ENCODE data around the gene EGLN3.

EGLN3 gene

GRCh38 chr14:33997611-33998010 is 46.7 kb upstream of the EGLN3 start:
- ChIA-PET CTCF (interaction anchor here (0.7 kb wide), 1 partner anchor 40 kb away, joined by 3 read pairs; no protein-coding TSS in a partner anchor), POLR2A (no interaction called here)
- H3K4me3 ChIP-seq (ENCODE audit: low read depth, low read length): no peak overlapping the region
- H3K4me1 ChIP-seq (ENCODE audit: control insufficient read depth, insufficient read depth, low read length): no peaks in the 10 kb centered on the region
- H3K9me3 ChIP-seq (ENCODE audit: control insufficient read depth, insufficient read depth, low read depth, low read length): no peaks in the 10 kb centered on the region
- no peak overlapping the region for H3K27ac ChIP-seq (ENCODE audit: extremely low read depth, low read depth, low read length)
- H3K36me3 ChIP-seq (ENCODE audit: control insufficient read depth in 2 of 2, insufficient read depth in 1 of 2, low read length in 2 of 2): no peaks in the 10 kb centered on the region
- TF ChIP-seq ZNF621 (tag by site-specific recombination; IDR thresholded peaks at IDR 0.05) (no peak), TRIM28 (IDR thresholded peaks at IDR 0.05; ENCODE audit: borderline replicate concordance, low read length) (no peak), KLF17 (tag by site-specific recombination; IDR thresholded peaks at IDR 0.05) (no peak), ZBTB8A (tag by site-specific recombination; IDR thresholded peaks at IDR 0.05) (no peak), MYNN (tag by site-specific recombination; IDR thresholded peaks at IDR 0.05; ENCODE audit: borderline replicate concordance) (no peak), SALL2 (tag by site-specific recombination; IDR thresholded peaks at IDR 0.05; ENCODE audit: borderline replicate concordance) (no peak), ZNF792 (tag by site-specific recombination; IDR thresholded peaks at IDR 0.05) (no peak), ZNF175 (tag by site-specific recombination; IDR thresholded peaks at IDR 0.05) (no peak), ZNF488 (tag by site-specific recombination; IDR thresholded peaks at IDR 0.05) (no peak), ZBTB49 (tag by site-specific recombination; IDR thresholded peaks at IDR 0.05; ENCODE audit: low read depth) (no peak)

GRCh38 chr14:33996462-33996861 is 45.6 kb upstream of the EGLN3 start:
- no peaks in the 10 kb centered on the region for H3K9me3 ChIP-seq (ENCODE audit: control insufficient read depth, insufficient read depth, low read depth, low read length)
- no peak overlapping the region for H3K4me3 ChIP-seq (ENCODE audit: low read depth, low read length)
- no peaks in the 10 kb centered on the region for H3K4me1 ChIP-seq (ENCODE audit: control insufficient read depth, insufficient read depth, low read length)
- ChIA-PET POLR2A (no interaction called here), CTCF (interaction anchor here (0.6 kb wide), 1 partner anchor 10 kb away, joined by 3 read pairs; no protein-coding TSS in a partner anchor)
- no peak overlapping the region for H3K27ac ChIP-seq (ENCODE audit: extremely low read depth, low read depth, low read length)
- H3K36me3 ChIP-seq (ENCODE audit: control insufficient read depth in 2 of 2, insufficient read depth in 1 of 2, low read length in 2 of 2): no peaks in the 10 kb centered on the region
- no peak for TF ChIP-seq ZNF670 (tag by site-specific recombination; IDR thresholded peaks at IDR 0.05; ENCODE audit: low read depth)
- TF ChIP-seq ZBTB44 (tag by site-specific recombination; IDR thresholded peaks at IDR 0.05): peak; percentile 36; the same call in 1 of the 2 replicates
- no peak for TF ChIP-seq ZNF112 (tag by site-specific recombination; IDR thresholded peaks at IDR 0.05)
- TF ChIP-seq ZNF623 (tag by site-specific recombination; IDR thresholded peaks at IDR 0.05): no peak
- no peak for TF ChIP-seq ZNF518A (tag by site-specific recombination; conservative IDR thresholded peaks at IDR 0.05; ENCODE audit: low read depth)
- no peak for TF ChIP-seq SCRT1 (tag by site-specific recombination; IDR thresholded peaks at IDR 0.05; ENCODE audit: borderline replicate concordance)
- TF ChIP-seq SP2 (tag by site-specific recombination; IDR thresholded peaks at IDR 0.05): no peak
- no peak for TF ChIP-seq ZBTB49 (tag by site-specific recombination; IDR thresholded peaks at IDR 0.05; ENCODE audit: low read depth)
- no peak for TF ChIP-seq ZNF501 (tag by site-specific recombination; IDR thresholded peaks at IDR 0.05)
- TF ChIP-seq ZBTB17 (tag by site-specific recombination; IDR thresholded peaks at IDR 0.05): no peak
- no peak for TF ChIP-seq ZNF146 (tag by site-specific recombination; IDR thresholded peaks at IDR 0.05)
- TF ChIP-seq ZBTB8A (tag by site-specific recombination; IDR thresholded peaks at IDR 0.05): no peak
- TF ChIP-seq ZNF48 (tag by site-specific recombination; IDR thresholded peaks at IDR 0.05): no peak

Data from HEK293 (cell line).